Activated CD8-positive, alpha-beta memory T cell treated with anti-CD3 and anti-CD28 coated beads, Interleukin-2, amount 50 U/mL, for 24 hours (primary cell): Measurements from ENCODE around the gene ZFAND3.

Experiments used
- DNase-seq: peaks from one replicate; pipeline ENCODE4 v3.0.0-alpha.2; 2020; ENCODE audit errors: extremely low read depth

The ZFAND3 gene, protein sequence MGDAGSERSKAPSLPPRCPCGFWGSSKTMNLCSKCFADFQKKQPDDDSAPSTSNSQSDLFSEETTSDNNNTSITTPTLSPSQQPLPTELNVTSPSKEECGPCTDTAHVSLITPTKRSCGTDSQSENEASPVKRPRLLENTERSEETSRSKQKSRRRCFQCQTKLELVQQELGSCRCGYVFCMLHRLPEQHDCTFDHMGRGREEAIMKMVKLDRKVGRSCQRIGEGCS

GRCh38 chr6:37819177-37819801 lies at the start of gene ZFAND3:
TSS of gene ZFAND3 (plus strand) at chr6:37819727. CDS start at chr6:37819946, 219 bp downstream.
- peak; percentile 86 for DNase-seq

GRCh38 chr6:37774028-37774680 lies 45.4 kb upstream of the ZFAND3 start:
- no peak for DNase-seq

DNA sequence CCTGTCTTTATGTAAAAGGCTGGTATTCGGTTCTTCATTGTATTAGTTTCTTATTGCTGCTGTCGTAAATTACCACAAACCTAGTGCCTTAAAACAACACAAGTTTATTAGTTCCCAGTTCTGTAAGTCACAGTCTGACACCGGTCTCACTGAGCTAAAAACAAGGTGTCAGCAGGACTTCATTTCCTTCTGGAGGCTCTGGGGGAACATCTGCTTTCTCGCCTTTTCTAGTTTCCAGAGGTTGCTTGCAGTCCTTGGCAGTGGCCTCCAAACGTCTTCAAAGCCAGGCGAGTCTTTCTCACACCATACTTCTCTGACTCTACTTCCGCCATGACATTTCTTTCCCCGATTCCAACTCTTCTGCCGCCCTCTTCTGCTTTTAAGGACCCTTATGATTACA lies 43.0 kb upstream of the ZFAND3 start:
- no peak for DNase-seq

- no peak for DNase-seq
These were observed 42.2 kb upstream of the ZFAND3 start for GRCh38 chr6:37777272-37777834.

GRCh38 chr6:37779111-37779800 lies 40.3 kb upstream of the ZFAND3 start:
- no peak for DNase-seq

GRCh38 chr6:37779902-37780628 lies 39.5 kb upstream of the ZFAND3 start:
- no peak for DNase-seq

DNA sequence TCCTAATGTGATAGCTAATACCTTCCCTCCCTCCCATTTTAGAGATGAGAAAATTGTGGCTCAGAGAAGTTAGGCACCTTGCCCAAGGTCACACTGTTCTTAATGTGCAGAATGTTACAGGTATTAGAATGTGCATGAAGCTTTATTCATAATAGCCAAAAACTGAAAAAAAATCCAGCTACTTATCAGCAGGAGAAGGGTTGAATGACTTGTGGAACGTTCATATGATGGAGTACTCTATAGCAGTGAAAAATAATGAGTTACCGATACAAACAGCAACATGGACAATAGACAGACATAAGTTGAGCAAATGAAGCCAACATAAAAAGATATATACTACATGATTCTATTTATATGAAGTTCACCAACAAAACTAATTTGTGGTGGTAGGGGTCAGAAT lies 37.7 kb upstream of the ZFAND3 start:
- no peak for DNase-seq

DNA sequence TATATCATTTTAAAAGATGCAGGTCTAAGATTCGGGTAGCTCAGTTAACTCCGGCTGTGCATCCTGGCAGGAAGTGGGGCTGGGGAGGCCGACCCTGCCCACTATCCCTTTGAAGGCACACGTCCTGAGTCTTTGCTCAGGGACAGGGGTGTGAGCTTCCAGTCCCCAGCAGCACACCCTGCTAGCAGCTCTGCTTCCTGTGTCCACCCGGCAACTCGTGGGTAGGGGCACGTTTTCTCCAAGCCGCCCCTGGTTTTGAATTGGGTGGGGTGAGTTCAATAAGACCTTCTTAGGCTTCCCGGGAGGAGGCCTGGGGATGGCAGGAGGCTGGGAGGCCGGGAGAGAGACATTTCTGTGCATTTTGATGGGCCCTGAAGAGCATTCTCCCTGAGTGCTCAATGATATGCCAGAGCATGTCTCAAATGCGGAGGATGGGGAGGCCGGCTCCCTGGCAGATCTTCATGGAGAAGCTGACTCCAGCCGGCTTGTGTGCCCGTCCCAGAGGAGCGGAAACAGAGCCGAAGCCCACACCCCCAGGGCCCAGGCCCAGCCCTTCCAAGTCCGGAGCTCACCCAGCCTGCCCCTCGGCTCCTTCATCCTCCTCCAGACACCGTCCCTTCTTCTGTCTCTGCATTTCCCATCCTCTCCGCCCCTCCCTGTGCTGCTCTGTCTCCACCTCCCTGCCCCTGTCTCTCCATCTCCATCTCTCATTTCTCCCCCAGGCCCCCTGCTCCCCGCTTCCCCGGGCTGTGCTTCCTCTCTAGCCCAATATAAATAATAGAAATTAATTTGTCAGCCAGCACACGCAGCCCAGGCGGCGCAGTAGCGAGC lies 36.3 kb upstream of the ZFAND3 start:
- DNase-seq = no peak

DNA sequence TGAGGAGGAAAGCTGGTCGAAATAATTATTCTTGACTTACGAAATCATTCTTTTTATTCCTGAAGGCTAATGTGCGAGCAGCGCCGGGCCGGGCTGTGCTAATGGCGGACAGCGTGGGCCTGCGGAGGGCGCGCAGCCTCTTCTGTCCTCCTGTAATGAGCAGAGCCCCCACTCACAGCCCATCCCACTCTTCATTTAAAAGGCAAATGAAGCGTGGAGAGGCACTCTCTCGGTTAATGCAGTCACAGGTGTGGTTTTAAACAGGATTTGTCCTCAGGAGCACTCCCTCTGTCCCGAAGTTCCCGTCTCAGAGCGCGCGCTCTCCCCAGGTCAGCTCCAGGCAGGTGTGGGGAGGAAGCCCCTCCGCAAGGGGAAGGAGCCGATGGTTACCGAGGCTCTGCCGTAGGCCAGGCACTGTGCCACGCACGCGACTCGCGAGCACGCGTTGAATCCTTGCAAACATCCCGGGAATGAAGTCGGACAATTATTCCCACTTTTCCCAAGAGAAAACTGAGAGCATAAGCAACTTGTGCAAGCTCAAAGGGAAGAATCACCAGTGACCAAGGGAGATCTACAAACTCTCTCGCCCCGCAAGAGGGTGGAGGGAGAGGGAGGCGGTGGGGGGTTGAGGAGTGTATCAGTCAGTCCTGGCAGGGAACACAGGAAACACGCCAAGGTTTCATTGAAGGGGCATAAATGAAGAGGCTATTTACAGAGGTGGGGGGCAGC lies 35.5 kb upstream of the ZFAND3 start:
- no peak for DNase-seq

DNA sequence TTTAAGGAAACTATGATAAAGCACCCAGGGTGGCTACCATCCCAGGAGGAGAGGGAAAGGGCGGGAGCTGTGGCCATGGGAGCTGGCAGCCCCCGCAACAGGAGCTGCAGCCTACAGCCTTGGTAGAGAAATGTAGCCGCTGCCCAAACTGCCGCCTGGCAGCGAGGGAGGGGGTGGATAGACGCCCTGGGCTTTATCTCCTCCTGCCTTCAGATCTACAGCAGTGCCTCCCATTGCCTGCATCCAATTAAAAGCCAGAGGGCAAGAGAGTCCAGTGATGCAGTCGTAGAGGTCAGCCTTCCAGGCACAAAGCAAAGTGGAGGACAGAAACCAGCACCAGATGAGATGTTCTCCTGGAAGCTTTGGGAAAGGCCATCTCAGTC lies 35.0 kb upstream of the ZFAND3 start:
- DNase-seq = no peak

GRCh38 chr6:37785002-37785662 lies 34.4 kb upstream of the ZFAND3 start:
- no peak for DNase-seq

- DNase-seq = no peak
These were observed 33.8 kb upstream of the ZFAND3 start for GRCh38 chr6:37785663-37786270.

- no peak for DNase-seq
These were observed 32.3 kb upstream of the ZFAND3 start for GRCh38 chr6:37787216-37787615.

DNA sequence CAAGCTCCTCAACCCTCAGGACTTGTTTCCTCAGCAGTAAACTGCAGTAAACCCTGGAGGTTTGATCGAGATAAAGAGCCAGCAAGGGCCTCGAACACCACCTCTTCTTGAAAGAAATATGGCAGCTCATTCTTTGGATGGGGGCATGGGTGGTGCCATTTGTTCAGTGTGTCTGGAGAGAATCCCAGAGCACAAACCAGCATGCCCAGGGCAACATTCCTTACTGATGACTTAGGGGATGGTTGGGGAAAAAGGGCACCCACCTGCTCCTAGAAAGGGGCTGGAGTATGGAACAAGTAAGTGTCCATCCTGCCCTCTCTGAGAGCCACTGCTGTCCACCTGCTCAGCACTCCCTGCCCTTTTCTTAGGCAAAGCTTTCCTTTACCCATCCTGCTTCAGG lies 31.3 kb upstream of the ZFAND3 start:
- DNase-seq = no peak

DNA sequence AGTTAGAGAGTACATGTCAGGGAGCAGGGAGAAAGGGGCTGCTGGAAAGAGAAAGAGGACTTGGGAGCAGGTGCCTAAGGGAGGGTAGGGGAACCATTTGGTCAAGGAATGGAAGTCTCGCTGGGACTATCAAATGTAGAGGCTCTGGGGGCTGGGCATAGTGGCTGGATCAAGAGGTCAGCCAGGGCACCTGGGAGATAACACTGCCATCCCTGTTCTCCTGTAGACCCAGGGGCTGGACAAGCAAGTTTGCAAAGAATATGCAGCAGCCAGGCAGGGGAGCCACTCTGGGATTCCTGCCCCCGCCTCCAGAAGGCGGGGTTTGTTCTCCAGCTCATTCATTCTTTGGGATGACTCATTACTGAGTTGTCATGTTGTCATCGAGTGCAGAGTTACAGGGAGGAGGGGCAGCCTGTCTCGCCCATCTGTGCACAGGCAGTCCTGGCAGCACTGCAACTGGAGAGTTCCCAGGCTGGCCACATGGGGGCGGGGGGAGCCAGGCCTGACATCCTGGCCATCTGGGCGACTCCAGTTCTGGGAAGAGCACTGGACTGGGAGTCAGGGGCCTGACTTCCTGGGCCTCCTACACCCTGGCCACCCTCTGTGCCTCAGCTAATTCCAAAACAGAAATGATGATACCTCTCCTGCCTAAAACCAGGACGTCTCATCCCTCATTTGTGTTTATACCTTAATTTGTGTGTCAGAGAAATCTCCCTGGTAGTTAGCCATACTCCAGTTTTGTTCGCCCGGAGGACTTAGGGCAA lies 28.2 kb upstream of the ZFAND3 start:
- DNase-seq = peak; percentile 69

DNA sequence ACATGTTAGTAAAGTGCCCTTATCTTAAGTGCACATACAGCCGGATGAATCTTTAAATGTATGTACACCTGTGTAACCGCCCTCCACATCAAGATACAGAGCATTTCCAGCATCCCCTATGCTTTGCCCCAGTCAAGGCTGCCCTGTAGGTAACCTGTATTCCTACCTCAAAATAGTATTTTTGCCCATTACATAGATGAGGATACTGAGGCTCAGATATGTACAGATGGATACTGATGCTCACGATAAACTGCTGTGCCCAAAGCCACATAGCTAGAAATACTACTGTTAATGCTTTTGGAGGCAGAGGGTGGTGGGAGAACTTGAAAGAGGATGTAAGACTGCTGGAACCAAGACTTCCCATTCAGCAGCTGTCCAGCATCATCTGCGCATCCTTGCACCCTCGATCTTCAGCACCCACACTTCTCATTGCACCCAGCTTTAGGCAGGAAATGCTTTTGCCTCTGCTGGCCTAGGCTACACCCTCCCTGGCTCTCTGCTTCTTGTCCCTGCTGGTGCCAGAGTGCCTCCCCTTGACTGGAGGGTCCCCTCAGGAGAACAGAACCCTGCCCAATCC lies 27.0 kb upstream of the ZFAND3 start:
- no peak for DNase-seq

- DNase-seq = no peak
These were observed 26.5 kb upstream of the ZFAND3 start for GRCh38 chr6:37793067-37793466.

DNA sequence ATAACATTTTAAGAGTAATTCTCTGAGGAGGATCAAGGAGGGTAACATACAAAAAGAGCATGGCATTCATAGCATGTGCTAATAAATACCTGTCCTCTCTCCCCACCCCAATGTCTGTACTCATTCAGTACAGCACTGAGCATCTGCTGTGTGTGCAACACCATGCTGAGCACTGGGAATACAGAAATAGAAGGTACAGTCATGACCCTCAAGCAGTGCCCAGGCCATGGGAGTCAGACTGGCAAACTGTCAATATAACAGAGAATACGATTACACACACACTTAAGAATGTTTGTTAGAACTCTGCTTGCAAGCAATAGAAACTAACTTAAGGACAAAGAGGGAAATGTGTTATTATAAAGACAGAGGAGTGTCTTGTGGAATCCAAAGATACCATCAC lies 24.7 kb upstream of the ZFAND3 start:
- no peak for DNase-seq
